ENCODE measurements around the gene EIF2D. TPM values are rescaled to one million over a fixed set of nuclear protein-coding genes. Genes with fewer than 3 reads are reported as not detected.

Gene EIF2D
- total and polyA plus RNA-seq, 9 of the 15 experiments (the other 6 are each of a cell fraction or from before 2014, with no cell fraction given), result 81.1 to 138 (median 93.9) TPM

DNA sequence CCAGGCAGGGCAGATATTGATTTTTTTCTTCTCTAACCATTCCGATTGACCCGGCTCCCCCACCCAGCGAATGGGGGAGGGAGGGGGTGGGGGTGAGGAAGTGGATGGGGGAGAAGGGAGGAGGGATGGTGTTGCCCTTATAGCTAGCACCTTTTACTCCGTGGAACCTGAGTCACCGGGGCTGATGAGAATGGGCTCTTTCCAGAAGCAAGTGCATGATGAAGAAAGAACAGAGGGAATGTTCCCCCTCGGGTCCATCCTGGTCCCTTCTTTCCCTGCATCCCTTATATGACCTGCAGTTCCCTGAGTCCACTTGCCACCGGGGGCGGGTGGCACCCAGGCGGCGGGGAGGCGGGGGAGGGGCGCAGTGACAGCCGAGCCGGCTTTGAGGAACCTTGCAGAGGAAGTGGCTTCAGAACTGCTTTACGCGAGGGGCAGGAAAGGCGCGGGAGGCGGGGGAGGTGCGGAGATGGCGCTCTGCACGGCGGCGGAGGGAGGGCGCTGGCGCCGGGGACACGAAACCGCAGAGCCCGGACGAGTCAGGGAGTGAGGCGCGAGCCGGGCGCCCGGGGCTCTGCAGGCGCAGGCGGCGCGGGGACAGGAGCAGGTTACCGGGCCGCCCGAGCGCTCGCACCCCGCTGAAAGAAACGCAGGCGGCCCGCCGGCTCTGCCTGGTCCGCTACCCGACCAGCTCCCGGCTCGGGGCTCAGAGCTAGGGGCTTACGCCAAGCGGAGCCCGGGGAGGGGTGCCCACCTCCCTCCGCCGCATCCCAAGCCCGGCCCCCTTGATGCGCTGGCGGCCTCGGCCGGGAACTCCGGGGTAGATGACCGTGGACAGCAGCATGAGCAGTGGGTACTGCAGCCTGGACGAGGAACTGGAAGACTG, 55.3 kb downstream of the EIF2D start (continued):
- TF ChIP-seq EGR1 (conservative IDR thresholded peaks at IDR 0.05) (peak; percentile 92), SREBF2 (CRISPR knock-in tag; IDR thresholded peaks at IDR 0.05) (no peak), CCAR2 (IDR thresholded peaks at IDR 0.05; ENCODE audit: low read depth, low read length) (no peak), RAD21 (CRISPR knock-in tag; conservative IDR thresholded peaks at IDR 0.05 in 1 of 2, IDR thresholded peaks at IDR 0.05 in 1 of 2) (0 out of 4 replicates have a peak, but pooled peaks of 1 of the 2 experiments have one; percentile 10), ZNF431 (CRISPR knock-in tag; IDR thresholded peaks at IDR 0.05) (peak; percentile 58), SP1 (CRISPR knock-in tag; IDR thresholded peaks at IDR 0.05) (peak; percentile 7; the same call in 1 of the 2 replicates), ZBTB49 (CRISPR knock-in tag; IDR thresholded peaks at IDR 0.05; ENCODE audit: borderline replicate concordance) (no peak), ZNF263 (CRISPR knock-in tag; IDR thresholded peaks at IDR 0.05; ENCODE audit: borderline replicate concordance) (peak; percentile 69), SUPT5H (IDR thresholded peaks at IDR 0.05) (peak; percentile 61; the same call in 1 of the 2 replicates)
- TF ChIP-seq, protein P1, sequence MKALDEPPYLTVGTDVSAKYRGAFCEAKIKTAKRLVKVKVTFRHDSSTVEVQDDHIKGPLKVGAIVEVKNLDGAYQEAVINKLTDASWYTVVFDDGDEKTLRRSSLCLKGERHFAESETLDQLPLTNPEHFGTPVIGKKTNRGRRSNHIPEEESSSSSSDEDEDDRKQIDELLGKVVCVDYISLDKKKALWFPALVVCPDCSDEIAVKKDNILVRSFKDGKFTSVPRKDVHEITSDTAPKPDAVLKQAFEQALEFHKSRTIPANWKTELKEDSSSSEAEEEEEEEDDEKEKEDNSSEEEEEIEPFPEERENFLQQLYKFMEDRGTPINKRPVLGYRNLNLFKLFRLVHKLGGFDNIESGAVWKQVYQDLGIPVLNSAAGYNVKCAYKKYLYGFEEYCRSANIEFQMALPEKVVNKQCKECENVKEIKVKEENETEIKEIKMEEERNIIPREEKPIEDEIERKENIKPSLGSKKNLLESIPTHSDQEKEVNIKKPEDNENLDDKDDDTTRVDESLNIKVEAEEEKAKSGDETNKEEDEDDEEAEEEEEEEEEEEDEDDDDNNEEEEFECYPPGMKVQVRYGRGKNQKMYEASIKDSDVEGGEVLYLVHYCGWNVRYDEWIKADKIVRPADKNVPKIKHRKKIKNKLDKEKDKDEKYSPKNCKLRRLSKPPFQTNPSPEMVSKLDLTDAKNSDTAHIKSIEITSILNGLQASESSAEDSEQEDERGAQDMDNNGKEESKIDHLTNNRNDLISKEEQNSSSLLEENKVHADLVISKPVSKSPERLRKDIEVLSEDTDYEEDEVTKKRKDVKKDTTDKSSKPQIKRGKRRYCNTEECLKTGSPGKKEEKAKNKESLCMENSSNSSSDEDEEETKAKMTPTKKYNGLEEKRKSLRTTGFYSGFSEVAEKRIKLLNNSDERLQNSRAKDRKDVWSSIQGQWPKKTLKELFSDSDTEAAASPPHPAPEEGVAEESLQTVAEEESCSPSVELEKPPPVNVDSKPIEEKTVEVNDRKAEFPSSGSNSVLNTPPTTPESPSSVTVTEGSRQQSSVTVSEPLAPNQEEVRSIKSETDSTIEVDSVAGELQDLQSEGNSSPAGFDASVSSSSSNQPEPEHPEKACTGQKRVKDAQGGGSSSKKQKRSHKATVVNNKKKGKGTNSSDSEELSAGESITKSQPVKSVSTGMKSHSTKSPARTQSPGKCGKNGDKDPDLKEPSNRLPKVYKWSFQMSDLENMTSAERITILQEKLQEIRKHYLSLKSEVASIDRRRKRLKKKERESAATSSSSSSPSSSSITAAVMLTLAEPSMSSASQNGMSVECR (CRISPR knock-in tag; IDR thresholded peaks at IDR 0.05), result peak; percentile 58; the same call in 1 of the 2 replicates
- TF ChIP-seq, protein P2, sequence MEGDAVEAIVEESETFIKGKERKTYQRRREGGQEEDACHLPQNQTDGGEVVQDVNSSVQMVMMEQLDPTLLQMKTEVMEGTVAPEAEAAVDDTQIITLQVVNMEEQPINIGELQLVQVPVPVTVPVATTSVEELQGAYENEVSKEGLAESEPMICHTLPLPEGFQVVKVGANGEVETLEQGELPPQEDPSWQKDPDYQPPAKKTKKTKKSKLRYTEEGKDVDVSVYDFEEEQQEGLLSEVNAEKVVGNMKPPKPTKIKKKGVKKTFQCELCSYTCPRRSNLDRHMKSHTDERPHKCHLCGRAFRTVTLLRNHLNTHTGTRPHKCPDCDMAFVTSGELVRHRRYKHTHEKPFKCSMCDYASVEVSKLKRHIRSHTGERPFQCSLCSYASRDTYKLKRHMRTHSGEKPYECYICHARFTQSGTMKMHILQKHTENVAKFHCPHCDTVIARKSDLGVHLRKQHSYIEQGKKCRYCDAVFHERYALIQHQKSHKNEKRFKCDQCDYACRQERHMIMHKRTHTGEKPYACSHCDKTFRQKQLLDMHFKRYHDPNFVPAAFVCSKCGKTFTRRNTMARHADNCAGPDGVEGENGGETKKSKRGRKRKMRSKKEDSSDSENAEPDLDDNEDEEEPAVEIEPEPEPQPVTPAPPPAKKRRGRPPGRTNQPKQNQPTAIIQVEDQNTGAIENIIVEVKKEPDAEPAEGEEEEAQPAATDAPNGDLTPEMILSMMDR (IDR thresholded peaks at IDR 0.05 in 2 of 3, conservative IDR thresholded peaks at IDR 0.05 in 1 of 3; ENCODE audit: insufficient read depth in 2 of 3, low read depth in 1 of 3, low read length in 3 of 3), result peak in 2 of 3 experiments; percentile 16 to 20; a peak in 2 of 6 replicates
- TF ChIP-seq, protein P3, sequence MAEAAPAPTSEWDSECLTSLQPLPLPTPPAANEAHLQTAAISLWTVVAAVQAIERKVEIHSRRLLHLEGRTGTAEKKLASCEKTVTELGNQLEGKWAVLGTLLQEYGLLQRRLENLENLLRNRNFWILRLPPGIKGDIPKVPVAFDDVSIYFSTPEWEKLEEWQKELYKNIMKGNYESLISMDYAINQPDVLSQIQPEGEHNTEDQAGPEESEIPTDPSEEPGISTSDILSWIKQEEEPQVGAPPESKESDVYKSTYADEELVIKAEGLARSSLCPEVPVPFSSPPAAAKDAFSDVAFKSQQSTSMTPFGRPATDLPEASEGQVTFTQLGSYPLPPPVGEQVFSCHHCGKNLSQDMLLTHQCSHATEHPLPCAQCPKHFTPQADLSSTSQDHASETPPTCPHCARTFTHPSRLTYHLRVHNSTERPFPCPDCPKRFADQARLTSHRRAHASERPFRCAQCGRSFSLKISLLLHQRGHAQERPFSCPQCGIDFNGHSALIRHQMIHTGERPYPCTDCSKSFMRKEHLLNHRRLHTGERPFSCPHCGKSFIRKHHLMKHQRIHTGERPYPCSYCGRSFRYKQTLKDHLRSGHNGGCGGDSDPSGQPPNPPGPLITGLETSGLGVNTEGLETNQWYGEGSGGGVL (CRISPR knock-in tag; IDR thresholded peaks at IDR 0.05), result no peak
